HTR-8/SVneo (cell line): ENCODE measurements around the gene CHPF.

Experiments used
- DNase-seq: peaks from one replicate; pipeline ENCODE4 v3.0.0; 2011; ENCODE audit warnings: low spot score, mixed read lengths; ENCODE audit not compliant: insufficient read length
- FAIRE-seq: peaks from 2 replicates; lab custom pipeline; 2011; peaks lifted over from hg19 to GRCh38; lab: Jason Lieb, UNC

Gene CHPF, protein sequence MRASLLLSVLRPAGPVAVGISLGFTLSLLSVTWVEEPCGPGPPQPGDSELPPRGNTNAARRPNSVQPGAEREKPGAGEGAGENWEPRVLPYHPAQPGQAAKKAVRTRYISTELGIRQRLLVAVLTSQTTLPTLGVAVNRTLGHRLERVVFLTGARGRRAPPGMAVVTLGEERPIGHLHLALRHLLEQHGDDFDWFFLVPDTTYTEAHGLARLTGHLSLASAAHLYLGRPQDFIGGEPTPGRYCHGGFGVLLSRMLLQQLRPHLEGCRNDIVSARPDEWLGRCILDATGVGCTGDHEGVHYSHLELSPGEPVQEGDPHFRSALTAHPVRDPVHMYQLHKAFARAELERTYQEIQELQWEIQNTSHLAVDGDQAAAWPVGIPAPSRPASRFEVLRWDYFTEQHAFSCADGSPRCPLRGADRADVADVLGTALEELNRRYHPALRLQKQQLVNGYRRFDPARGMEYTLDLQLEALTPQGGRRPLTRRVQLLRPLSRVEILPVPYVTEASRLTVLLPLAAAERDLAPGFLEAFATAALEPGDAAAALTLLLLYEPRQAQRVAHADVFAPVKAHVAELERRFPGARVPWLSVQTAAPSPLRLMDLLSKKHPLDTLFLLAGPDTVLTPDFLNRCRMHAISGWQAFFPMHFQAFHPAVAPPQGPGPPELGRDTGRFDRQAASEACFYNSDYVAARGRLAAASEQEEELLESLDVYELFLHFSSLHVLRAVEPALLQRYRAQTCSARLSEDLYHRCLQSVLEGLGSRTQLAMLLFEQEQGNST

DNA sequence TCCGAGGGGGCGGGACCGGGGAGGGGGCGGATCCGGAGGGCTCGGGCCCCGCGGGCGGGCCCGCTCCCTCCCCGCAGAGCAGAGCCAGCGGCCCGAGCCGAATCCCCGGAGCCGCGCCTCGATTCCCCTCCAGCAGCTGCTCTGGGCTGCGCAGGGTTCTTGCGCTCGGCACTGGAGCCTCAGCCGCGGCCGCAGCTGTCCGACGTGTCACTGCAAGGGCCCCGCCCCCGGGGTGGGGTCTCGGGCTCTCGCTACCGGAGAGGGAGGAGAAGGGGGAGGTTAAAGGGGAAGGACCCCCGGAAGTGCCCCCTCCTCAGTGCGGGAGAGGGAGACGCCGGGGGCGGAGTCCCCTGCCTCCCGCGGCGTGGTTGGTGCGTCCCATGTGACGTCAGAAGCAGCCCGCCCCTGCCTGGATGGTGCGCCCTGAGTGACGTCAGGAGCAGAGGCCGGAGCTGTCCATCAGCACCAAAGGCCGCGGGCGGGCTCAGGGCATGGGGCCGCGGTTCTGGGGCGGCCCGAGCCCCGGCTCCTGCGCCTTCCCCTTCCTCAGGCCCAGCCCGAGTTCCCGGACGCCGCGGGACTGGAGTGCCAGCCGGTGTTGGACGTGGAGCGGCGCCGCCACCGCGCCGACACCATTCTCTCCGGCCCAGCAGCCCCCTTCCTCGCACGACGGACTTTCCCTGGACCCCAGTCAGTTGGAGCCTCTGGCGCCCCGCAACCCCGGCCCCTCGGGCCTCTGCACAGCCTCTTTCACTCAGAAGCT is at the start of gene CHPF, which contains the start of gene TMEM198:
Gene CHPF, minus strand, starts transcription at position 214 of the 763 bp plus-strand sequence. CDS start 271 bp downstream, outside the sequence.
Gene TMEM198, plus strand, starts transcription at position 433 of the 763 bp plus-strand sequence. CDS start 700 bp downstream, outside the sequence.
- peak; percentile 97 for FAIRE-seq

DNA sequence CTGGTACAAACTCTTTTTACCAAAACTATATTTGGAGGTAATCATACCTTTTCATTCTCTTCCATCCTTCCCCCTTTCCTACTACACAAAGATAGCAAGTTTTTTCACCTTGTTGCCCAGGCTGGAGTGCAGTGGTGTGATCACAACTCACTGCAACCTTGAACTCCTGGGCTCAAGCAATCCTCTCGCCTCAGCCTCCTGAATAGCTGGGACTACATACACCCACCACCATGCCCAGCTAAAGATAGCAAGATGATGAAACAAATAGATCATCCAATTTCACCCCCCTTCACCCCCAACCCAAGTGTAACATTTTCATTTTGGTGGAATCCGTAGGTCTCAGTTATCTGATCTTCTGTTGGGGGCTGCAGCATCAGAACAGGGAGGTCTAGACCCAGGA is 49.5 kb upstream of the CHPF start:
- no peak for FAIRE-seq
- DNase-seq: no peak

More for the DNA sequence above, at the start of gene CHPF, which contains the start of gene TMEM198:
- DNase-seq: peak; percentile 95

DNA sequence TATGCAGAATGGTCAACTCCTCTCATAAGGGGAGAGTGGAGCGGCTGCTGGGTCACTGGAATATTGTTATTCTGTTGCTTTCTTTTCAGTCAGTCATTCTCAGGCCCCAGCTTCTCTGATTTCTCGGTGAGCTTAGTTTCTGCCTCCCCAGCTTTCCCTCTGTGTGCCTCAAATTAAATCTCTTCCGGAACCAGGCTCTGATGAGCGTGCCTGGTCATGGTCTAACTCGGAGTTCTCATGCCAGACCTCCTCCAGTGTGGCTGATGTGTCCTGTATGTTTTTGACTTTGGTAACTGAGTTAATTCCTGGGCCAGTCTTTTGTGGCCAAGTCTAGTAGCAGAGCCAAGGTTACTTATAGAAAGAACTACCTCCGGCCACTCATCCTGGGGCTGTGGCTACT is 49.1 kb upstream of the CHPF start:
- DNase-seq: no peak
- FAIRE-seq: no peak

DNA sequence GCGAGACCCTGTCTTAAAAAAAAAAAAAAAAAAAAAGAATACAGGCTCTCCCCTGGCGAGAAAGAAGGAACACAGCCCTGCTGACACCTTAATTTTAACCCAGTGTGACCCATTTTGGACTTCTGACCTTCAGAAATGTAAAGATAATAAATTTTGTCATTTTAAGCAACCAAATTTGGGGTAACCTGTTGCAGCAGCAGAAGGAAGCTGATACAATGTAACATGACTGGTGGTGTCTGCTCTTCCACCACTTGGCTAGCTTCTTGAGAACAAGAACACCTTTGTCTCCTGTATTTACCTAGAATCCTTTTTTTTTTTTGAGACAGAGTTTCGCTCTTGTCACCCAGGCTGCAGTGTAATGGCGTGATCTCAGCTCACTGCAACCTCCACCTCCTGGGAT is 47.5 kb upstream of the CHPF start:
- FAIRE-seq (no peak), DNase-seq (no peak)

DNA sequence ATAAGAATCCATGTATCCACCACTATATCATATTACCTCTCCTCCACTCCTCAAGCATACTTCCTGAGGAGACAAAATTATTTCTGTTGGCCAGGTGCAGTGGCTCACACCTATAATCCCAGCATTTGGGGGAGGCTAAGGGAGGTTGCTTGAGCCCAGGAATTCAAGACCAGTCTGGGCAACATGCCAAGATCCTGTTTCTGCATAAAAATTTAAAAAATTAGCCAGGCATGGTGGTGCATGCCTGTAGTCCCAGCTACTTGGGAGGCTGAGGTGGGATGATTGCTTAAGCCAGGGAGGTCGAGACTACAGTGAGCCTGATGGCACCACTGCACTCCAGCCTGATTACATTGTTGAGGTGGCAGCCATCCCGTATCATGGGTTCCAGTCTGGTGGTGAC is 37.7 kb upstream of the CHPF start:
- no peak for DNase-seq
- FAIRE-seq: no peak

DNA sequence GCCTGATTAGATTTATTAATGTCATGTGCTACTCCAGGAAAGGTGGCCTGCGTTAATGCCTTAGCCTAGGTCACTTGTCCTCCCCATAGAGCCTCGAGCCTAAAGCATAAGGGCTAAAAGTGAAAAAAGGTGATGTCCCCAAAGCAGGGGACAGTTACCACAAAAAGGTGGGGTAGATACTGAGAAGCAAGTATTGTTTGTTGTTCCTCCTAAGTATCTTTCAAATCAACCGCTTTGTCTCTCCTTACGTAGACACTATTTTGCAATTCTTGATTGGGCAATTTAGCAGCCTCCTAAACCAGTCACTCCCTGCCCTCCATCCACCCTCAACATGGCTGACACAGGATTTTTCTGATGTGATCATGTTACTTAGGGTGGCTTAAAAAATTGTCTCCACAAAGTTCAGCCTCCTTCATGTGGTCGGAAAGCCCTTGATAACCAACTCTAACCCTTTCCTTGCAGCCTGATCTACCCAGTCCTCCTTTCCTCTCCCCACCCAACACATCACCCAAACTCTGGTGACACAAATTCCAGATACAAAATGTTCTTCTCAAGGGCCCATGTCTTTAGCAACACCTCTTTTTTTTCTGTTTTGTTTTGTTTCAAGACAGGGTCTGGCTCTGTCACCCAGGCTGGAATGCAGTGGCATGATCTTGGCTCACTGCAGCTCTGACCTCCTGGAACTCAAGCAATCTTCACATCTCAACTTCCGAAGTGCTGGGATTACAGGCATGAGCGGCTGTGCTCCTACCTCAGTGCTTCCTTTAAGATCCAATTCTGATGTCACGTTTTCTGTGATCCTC is 35.4 kb upstream of the CHPF start:
- FAIRE-seq (no peak), DNase-seq (no peak)

DNA sequence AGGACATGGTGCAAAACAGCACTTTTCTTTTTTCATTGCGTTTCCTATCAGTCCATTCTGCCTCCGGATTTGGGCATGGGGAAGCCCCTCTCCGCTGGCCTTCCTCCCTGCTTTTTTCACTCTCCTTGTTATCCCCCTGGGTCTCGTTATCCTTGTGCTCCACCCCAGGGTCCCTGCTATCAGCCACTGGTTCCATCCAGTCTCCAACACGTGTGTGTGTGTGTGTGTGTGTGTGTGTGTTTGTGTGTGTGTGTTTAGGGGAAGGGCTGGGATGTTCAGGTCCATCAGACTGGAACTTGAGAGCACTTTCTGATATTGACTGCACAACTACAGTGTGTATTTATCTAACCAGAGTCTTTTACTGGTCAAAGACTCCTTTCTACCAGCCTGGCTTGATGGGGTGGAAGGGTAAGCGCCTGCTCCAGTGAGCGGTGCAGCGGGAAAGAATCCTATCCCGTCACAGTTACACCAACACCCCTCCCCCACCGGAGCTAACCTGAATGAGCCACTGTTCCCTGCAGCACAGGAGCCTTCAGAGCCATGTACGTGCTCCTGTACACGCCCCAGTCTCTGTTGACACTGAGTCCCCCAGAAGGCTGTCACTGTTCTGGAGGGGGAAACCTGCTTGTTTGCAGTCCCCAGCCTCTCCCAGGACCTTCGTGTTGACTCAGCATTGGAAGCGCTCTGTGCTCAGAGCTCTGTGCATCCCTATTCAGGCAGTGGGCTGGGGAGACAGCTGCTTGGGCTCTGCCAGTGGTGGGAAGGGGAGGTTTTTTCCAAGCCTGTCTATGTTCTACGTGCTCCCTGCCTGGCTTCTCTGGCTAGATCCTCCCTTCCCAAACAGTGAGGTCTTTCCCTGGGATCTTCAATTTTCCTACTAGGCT is 33.1 kb upstream of the CHPF start:
- DNase-seq: no peak
- peak; percentile 16 for FAIRE-seq

DNA sequence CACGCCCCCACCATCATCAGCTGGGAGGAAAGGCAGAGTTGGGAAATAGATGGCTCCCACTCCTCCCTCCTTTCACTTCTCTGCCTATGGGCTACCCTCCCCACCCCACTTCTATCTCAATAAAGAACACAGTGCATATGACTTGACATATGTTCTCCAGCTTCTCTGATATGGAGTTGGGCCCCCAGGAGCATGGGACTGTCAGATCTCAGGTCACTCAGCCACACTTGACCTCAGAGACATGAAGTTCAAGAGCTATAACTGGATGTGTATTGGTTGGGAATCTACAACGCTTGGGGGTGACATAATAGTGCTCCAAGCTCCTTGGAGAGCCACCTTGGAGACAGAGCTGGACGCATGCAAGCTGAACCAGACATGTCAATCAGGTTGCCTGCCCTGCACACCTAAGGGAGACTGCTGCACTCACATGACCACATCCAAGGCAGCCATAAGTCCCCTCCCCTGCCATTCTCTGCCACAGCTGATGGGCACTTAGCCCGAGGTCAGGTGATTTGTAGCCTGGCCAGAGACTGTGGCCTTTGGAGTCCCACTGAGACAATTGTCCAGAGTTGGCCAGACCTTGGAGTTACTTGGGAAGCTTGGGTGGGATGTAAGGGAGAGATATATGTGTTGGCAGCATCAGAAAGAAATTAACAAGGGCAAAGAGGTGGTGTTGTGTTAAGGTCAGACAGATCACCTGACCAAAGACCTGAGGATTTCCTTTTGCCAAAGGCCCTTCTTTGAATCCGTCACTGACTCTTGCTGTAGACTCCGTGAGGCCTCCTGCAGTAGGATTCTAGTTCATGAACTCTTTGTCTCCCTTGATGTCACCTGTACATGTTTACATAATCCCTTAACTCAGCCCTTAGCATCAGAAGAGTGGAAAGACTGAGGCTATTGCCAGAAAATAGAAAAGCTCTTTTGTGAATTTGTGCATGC is 32.2 kb upstream of the CHPF start:
- FAIRE-seq (no peak), DNase-seq (no peak)

DNA sequence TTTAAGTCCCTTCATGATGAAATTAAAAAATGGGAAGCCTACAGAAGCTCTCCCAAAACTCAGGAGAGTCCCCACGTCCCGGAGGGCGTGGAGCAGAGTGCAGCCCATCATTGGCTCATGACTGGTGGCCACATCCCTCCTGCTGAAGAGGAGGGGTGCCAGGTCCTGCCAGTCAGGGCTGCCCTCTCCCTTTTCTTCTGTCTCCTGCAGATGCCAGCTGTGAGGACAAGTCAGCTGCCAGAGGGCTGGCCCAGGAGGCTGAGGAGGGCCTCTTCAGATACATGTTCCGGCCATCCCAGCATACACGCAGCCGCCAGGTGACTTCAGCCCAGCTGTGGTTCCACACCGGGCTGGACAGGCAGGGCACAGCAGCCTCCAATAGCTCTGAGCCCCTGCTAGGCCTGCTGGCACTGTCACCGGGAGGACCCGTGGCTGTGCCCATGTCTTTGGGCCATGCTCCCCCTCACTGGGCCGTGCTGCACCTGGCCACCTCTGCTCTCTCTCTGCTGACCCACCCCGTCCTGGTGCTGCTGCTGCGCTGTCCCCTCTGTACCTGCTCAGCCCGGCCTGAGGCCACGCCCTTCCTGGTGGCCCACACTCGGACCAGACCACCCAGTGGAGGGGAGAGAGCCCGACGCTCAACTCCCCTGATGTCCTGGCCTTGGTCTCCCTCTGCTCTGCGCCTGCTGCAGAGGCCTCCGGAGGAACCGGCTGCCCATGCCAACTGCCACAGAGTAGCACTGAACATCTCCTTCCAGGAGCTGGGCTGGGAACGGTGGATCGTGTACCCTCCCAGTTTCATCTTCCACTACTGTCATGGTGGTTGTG is 31.1 kb upstream of the CHPF start:
- no peak for FAIRE-seq
- DNase-seq: no peak

DNA sequence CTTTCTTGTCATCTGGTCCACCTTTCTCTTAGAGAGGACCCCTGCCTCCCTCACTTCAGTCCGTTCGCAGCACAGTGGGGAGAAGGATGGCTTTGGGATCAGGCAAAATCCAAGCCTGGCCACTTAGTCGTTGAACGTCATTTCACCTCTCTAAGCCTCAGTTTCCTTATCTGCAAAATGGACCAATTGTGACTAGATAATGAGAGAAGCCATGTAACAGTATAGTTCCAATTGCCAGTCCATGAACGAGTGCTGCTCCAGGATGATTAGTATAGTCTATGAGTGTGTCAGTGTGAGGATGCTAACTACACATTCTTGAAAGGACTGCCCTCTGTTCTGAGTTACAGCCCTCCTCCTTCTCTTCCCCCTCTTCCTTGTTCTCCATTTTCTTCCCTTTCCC is 29.6 kb upstream of the CHPF start:
- FAIRE-seq: peak; percentile 58
- no peak for DNase-seq

DNA sequence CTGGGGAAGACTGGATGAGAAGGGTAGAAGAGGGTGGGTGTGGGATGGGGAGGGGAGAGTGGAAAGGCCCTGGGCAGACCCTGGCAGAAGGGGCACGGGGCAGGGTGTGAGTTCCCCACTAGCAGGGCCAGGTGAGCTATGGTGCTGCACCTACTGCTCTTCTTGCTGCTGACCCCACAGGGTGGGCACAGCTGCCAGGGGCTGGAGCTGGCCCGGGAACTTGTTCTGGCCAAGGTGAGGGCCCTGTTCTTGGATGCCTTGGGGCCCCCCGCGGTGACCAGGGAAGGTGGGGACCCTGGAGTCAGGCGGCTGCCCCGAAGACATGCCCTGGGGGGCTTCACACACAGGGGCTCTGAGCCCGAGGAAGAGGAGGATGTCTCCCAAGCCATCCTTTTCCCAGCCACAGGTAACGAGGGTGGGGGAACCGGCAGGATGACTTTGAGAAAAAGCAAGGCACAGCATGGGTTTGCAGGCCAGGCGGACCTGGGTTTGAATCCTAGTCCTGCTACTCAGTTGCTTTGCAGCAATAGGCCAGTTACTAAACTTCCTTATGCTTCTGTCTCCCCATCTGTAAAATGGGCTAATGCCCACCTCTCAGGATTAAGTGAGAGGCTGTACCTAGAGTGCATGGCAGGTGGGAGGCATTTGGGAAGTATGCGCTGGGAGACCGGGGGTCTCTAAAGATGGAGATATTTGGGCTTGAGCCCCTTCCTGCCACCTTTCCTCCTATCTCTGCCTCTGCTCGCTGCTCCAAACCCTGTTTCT is 28.8 kb upstream of the CHPF start, which contains the start of gene INHA:
Gene INHA, plus strand, starts transcription at position 74 of the 765 bp plus-strand sequence. Its CDS starts 65 bp downstream, at position 139.
- no peak for DNase-seq
- FAIRE-seq: no peak

DNA sequence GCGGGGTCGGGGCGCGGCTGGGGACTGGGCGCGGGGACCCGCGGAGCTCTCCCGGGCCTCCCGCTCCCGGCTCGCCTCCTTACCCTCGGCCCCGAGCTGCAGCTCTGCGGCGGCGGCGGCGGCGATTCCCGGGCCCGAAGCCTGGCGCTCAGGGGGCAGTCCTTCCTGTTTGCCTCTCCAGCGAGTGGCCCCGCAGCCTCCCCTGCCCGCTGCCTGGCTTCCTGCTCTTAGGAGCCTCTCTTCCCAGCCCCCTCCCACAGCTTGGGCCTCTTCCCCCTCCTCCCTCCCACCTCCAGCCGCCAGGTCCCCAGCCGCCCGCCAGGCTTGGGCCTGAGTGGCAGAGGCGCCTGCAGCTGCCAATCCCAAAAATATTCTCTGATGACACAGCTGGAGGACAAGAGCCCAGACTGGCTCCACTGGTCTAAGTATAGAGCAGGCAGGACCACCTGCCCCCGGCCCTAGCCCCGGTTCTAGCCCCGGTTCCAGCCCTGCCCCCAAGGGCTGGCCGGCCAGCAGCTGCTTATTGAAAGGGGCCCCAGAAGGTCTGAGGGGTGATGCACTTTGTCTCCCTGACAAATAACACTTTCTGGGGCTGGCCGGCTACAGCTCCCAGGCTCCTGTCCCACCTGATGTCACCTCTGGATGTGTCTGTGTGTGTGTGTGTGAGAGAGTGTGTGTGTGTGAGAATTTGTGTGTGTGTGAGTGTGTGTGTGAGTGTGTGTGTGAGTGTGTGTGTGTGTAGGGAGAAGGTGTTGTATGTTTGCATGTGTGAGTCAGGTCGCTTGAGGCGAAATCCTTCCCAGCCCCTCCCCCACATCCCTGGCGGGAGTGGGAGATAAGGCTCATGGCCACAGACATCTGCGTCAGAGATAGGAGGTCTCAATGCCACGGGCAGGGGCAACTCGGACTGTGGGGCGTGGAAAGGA is 28.0 kb upstream of the CHPF start, which contains the start of gene OBSL1:
Gene OBSL1, minus strand, starts transcription at position 229 of the 926 bp plus-strand sequence. CDS start 307 bp downstream, outside the sequence.
- DNase-seq: peak; percentile 81
- peak; percentile 89 for FAIRE-seq

DNA sequence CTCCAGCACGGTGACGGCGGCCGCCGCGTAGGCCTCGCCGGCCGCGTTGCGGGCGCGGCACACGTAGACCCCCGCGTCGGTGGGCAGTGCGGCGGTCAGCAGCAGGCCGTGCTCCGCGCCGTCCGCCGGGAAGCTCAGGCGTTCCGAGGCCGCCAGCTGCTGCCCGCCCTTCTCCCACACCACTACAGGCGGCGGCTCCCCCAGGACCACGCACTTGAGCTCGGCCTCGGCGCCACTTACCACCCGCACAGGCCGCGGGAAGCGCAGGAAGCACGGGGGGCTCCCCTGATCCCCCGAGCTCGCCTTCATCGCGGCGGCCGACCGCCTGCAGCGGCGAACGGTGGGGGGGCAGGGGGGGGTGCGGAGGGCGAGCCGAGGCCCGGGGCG is 27.3 kb upstream of the CHPF start:
- DNase-seq: no peak
- no peak for FAIRE-seq

DNA sequence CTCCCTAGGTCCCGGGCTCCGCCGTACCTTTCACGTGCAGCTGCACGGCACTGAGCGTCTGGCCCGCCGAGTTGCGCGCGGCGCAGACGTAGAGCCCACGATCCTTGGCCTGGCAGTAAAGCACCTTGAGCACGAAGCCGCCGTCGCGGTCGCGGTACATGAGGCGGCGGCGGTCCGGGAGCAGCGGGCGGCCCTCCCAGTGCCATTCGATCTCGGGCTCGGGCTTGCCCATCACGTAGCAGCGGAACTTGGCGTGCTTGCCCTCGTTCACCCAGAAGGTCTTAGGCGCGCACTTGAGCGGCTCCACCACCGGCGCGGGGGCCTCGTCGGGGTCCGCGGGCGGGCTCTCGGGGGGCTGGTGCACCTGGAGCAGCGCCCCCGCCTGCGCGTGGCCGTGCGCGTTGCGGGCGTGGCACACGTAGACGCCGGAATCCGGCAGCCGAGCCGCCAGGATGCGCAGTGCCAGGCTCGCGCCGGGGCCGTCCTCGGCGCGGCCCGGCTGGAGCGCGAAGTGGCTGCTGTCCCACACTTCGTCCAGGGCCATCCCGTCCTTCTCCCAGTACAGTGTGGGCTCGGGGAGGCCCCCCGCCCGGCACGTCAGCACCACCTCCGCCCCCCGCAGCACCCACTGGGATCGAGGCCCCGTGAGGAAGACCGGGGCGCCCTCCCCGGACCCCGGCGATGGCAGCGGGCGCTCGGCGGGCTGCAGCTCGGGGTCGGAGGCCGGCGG is 26.8 kb upstream of the CHPF start:
- FAIRE-seq (peak; percentile 69), DNase-seq (no peak)
